ENCODE results near the gene HIPK3.

The HIPK3 gene

DNA sequence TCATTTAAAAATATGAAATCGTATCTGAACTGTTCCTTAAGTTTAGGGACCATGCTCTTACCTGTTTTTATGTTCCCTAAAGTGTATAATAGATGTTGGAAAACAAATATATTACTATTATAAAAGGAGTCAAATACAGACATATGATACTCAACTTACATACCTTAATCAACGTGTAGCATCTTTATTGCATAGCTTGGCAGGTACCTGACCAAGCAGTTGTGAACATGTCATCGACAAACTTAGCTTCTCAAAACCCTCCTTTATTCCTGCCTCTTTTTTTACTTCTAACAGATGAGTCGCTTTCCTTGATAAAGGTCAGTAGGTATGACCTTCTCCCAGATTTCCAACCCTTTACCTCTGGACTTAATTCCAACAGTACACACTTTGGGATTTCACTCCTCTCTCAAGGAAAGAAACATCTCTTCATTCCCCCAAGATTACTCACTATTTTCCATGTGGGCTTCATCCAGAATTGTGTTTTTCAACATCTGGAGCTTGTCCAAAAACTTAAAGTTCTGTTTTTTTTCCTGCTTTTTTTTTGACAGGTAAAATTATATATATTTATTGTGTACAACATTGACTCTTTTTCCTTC lies 11.9 kb downstream of the HIPK3 start:
- Histone ChIP-seq H3K9me2 (replicated peaks; ENCODE audit: low read depth, low read length) (no peaks in the 10 kb centered on the region), H4K20me1 (ENCODE audit: insufficient read depth, low read length, poor library complexity, severe bottlenecking) (peaks cover 48% of the 10 kb centered on the region), H3K4me3 (ENCODE audit: low read length, poor library complexity, severe bottlenecking) (no peak overlapping the region), H3K4me2 (ENCODE audit: low read depth, low read length, poor library complexity, severe bottlenecking) (no peak overlapping the region), H3K79me2 (ENCODE audit: insufficient read depth, low read length) (peaks cover 98% of the 10 kb centered on the region), H2AFZ (ENCODE audit: low read length) (no peak overlapping the region), H3K9ac (ENCODE audit: low read depth, low read length, poor library complexity, severe bottlenecking) (no peak overlapping the region), H3F3A (ENCODE audit: low read depth) (no peaks in the 10 kb centered on the region), H3K9me3 (ENCODE audit: insufficient read depth, low read depth, low read length) (no peaks in the 10 kb centered on the region), H3K36me3 (ENCODE audit: insufficient read depth, low read length) (no peaks in the 10 kb centered on the region), H3K27me3 (ENCODE audit: insufficient read depth, low read length, poor library complexity, severe bottlenecking) (no peaks in the 10 kb centered on the region), H3K4me1 (ENCODE audit: insufficient read depth, low read length, poor library complexity, severe bottlenecking) (peaks cover 25% of the 10 kb centered on the region)
- no peak for TF ChIP-seq EZH2phosphoT487 (IDR thresholded peaks at IDR 0.05; ENCODE audit: borderline replicate concordance)
- TF ChIP-seq, protein P1, sequence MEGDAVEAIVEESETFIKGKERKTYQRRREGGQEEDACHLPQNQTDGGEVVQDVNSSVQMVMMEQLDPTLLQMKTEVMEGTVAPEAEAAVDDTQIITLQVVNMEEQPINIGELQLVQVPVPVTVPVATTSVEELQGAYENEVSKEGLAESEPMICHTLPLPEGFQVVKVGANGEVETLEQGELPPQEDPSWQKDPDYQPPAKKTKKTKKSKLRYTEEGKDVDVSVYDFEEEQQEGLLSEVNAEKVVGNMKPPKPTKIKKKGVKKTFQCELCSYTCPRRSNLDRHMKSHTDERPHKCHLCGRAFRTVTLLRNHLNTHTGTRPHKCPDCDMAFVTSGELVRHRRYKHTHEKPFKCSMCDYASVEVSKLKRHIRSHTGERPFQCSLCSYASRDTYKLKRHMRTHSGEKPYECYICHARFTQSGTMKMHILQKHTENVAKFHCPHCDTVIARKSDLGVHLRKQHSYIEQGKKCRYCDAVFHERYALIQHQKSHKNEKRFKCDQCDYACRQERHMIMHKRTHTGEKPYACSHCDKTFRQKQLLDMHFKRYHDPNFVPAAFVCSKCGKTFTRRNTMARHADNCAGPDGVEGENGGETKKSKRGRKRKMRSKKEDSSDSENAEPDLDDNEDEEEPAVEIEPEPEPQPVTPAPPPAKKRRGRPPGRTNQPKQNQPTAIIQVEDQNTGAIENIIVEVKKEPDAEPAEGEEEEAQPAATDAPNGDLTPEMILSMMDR (conservative IDR thresholded peaks at IDR 0.05; ENCODE audit: low read length): no peak

DNA sequence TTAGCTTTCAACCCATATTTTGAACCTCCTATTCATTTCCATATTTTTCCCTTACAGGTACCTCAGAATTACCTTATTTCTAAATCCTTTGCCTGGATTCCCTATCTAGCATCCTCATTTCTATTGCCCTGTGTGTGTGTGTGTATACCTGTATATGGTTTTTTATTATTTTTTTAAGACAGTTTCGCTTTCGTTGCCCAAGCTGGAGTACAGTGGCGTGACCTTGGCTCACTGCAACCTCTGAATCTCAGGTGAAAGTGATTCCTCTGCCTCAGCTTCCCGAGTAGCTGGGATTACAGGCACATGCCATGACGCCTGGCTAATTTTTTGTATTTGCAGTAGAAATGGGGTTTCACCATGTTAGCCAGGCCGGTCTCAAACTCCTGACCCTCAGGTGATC lies 12.6 kb downstream of the HIPK3 start:
- Histone ChIP-seq H3K79me2 (ENCODE audit: insufficient read depth, low read length) (peaks cover 98% of the 10 kb centered on the region), H3K4me3 (ENCODE audit: low read length, poor library complexity, severe bottlenecking) (no peak overlapping the region), H3K9ac (ENCODE audit: low read depth, low read length, poor library complexity, severe bottlenecking) (no peak overlapping the region), H2AFZ (ENCODE audit: low read length) (no peak overlapping the region), H3K27me3 (ENCODE audit: insufficient read depth, low read length, poor library complexity, severe bottlenecking) (no peaks in the 10 kb centered on the region), H3K9me2 (replicated peaks; ENCODE audit: low read depth, low read length) (no peaks in the 10 kb centered on the region), H3K4me1 (ENCODE audit: insufficient read depth, low read length, poor library complexity, severe bottlenecking) (peaks cover 20% of the 10 kb centered on the region), H4K20me1 (ENCODE audit: insufficient read depth, low read length, poor library complexity, severe bottlenecking) (peaks cover 47% of the 10 kb centered on the region), H3K9me3 (ENCODE audit: insufficient read depth, low read depth, low read length) (no peaks in the 10 kb centered on the region), H3F3A (ENCODE audit: low read depth) (no peaks in the 10 kb centered on the region), H3K36me3 (ENCODE audit: insufficient read depth, low read length) (no peaks in the 10 kb centered on the region), H3K4me2 (ENCODE audit: low read depth, low read length, poor library complexity, severe bottlenecking) (no peak overlapping the region)
- TF ChIP-seq, protein P1 (conservative IDR thresholded peaks at IDR 0.05; ENCODE audit: low read length): no peak
- no peak for TF ChIP-seq EZH2phosphoT487 (IDR thresholded peaks at IDR 0.05; ENCODE audit: borderline replicate concordance)

DNA sequence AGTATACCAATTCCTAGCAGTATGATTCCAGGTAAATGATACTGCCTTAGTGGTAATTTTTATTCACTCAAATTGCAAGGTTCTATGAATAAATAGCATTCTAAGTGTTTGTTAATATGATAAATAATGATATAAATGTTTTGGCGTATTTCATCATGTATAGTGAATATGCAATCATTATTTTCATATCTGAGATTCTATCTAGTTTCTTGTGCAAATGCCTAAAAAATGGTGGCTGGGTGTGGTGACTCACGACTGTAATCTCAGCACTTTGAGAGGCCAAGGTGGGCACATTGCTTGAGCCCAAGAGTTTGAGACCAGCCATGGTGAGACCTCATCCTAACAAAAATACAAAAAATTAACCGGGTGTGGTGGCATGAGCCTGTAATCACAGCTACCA lies 13.9 kb downstream of the HIPK3 start:
- no peak for TF ChIP-seq EZH2phosphoT487 (IDR thresholded peaks at IDR 0.05; ENCODE audit: borderline replicate concordance)
- H3K79me2 ChIP-seq (ENCODE audit: insufficient read depth, low read length): peaks cover 98% of the 10 kb centered on the region
- H3F3A ChIP-seq (ENCODE audit: low read depth): no peaks in the 10 kb centered on the region
- H3K9me3 ChIP-seq (ENCODE audit: insufficient read depth, low read depth, low read length): no peaks in the 10 kb centered on the region
- no peaks in the 10 kb centered on the region for H3K27me3 ChIP-seq (ENCODE audit: insufficient read depth, low read length, poor library complexity, severe bottlenecking)
- H3K36me3 ChIP-seq (ENCODE audit: insufficient read depth, low read length): no peaks in the 10 kb centered on the region
- peaks cover 54% of the 10 kb centered on the region for H4K20me1 ChIP-seq (ENCODE audit: insufficient read depth, low read length, poor library complexity, severe bottlenecking)
- no peak overlapping the region for H3K9ac ChIP-seq (ENCODE audit: low read depth, low read length, poor library complexity, severe bottlenecking)
- H3K4me3 ChIP-seq (ENCODE audit: low read length, poor library complexity, severe bottlenecking): no peak overlapping the region
- peaks cover 19% of the 10 kb centered on the region for H3K4me1 ChIP-seq (ENCODE audit: insufficient read depth, low read length, poor library complexity, severe bottlenecking)
- H2AFZ ChIP-seq (ENCODE audit: low read length): no peak overlapping the region
- H3K4me2 ChIP-seq (ENCODE audit: low read depth, low read length, poor library complexity, severe bottlenecking): no peak overlapping the region
- no peaks in the 10 kb centered on the region for H3K9me2 ChIP-seq (replicated peaks; ENCODE audit: low read depth, low read length)

Data from Loucy (cell line).